ENCODE data around the gene PEAK3.

DNA sequence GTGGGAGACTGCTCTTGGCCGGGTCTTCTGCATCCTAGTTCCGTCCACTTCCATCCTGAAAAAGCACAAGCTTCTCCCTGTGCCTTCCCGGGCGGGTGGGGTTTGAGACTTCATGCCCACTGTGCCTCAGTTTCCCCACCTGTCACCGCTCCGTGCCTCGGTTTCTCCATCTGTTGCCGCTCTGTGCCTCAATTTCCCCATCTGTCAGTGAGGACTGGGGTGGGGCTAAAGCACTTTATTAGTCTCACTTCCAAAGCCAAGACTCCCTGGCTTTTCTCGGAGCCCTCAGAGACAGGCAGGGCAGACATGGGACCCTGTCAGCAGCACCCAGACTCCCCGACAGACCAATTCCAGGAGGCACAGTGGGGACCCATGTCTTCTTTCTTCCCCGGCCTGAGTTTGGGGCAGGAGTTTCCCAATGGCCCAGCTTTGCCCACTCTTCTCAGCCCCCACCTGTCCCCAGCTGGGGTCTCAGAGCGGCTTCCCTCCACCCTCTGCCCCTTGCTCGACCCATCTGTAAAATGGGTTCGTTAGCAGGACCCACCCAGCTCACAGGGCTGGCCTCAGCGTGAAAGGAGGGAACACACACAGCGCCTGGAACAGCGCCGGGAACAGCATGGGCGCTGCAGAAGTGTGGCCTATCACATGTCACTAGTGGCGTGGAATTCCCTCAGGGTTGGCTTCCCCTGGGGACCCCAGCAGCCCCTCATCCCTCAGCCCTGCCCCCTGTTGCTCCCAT lies 4.6 kb upstream of the PEAK3 start:
- TF ChIP-seq, protein P1, sequence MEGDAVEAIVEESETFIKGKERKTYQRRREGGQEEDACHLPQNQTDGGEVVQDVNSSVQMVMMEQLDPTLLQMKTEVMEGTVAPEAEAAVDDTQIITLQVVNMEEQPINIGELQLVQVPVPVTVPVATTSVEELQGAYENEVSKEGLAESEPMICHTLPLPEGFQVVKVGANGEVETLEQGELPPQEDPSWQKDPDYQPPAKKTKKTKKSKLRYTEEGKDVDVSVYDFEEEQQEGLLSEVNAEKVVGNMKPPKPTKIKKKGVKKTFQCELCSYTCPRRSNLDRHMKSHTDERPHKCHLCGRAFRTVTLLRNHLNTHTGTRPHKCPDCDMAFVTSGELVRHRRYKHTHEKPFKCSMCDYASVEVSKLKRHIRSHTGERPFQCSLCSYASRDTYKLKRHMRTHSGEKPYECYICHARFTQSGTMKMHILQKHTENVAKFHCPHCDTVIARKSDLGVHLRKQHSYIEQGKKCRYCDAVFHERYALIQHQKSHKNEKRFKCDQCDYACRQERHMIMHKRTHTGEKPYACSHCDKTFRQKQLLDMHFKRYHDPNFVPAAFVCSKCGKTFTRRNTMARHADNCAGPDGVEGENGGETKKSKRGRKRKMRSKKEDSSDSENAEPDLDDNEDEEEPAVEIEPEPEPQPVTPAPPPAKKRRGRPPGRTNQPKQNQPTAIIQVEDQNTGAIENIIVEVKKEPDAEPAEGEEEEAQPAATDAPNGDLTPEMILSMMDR (IDR thresholded peaks at IDR 0.05), result no peak
- TF ChIP-seq POLR2A (IDR thresholded peaks at IDR 0.05), result no peak
